Keratinocyte (primary cell): ENCODE results near the gene PTCD2. TPM values are rescaled to one million over a fixed set of nuclear protein-coding genes. Genes with fewer than 3 reads are reported as not detected.

Experiments
- DNase-seq: peaks from one replicate; pipeline ENCODE4 v3.0.0-alpha.2; 2011; ENCODE audit warnings: low read depth, missing footprints, low spot score
- FAIRE-seq: peaks from 2 replicates; lab custom pipeline; 2011; peaks lifted over from hg19 to GRCh38; lab: Jason Lieb, UNC
- H2AFZ ChIP-seq: 2 replicates; pipeline ENCODE4 v1.6.0; 2012; ENCODE audit warnings: low read length, control low read depth, inconsistent platforms; ENCODE audit not compliant: control insufficient read depth
- H3K27ac ChIP-seq: 2 replicates; pipeline ENCODE4 v1.5.1; 2011; ENCODE audit warnings: low read length; ENCODE audit not compliant: control insufficient read depth, insufficient read depth
- H3K27me3 ChIP-seq: 3 replicates; pipeline ENCODE4 v1.6.0; 2011; ENCODE audit warnings: low read length; ENCODE audit not compliant: control insufficient read depth, insufficient read depth; ENCODE audit errors: extremely low read depth
- H3K36me3 ChIP-seq, 2 experiments: 2 replicates in 1 of 2; 3 replicates in 1 of 2; pipeline ENCODE4 v1.5.1; 2011; ENCODE audit warnings: low read length in 2 of 2, mild to moderate bottlenecking in 1 of 2; ENCODE audit not compliant: control insufficient read depth in 2 of 2, insufficient read depth in 2 of 2; ENCODE audit errors: extremely low read depth in 1 of 2
- H3K4me1 ChIP-seq: 3 replicates; pipeline ENCODE4 v1.5.1; 2011; ENCODE audit warnings: low read length; ENCODE audit not compliant: control insufficient read depth, insufficient read depth; ENCODE audit errors: extremely low read depth
- H3K4me2 ChIP-seq: 3 replicates; pipeline ENCODE4 v1.6.0; 2011; ENCODE audit warnings: low read depth, low read length; ENCODE audit not compliant: control insufficient read depth, insufficient read depth; ENCODE audit errors: extremely low read depth
- H3K4me3 ChIP-seq, 3 experiments: fragments of 200-600 bp in 1 of 3; sonication (generic) in 1 of 3; 2 replicates in 2 of 3; 3 replicates in 1 of 3; pipeline ENCODE4 v1.5.1; 2011 to 2016; ENCODE audit warnings: low read length in 3 of 3, mild to moderate bottlenecking in 3 of 3, control low read depth in 2 of 3, inconsistent platforms in 1 of 3, low read depth in 1 of 3, mixed read lengths in 1 of 3, mixed run types in 1 of 3, moderate library complexity in 1 of 3; ENCODE audit not compliant: control insufficient read depth in 2 of 3, insufficient read depth in 2 of 3; ENCODE audit errors: extremely low read depth in 1 of 3
- H3K79me2 ChIP-seq: 2 replicates; pipeline ENCODE4 v1.6.0; 2012; ENCODE audit warnings: low read length; ENCODE audit not compliant: control insufficient read depth, insufficient read depth
- H3K9ac ChIP-seq: 3 replicates; pipeline ENCODE4 v1.6.0; 2011; ENCODE audit warnings: low read length; ENCODE audit not compliant: control insufficient read depth, insufficient read depth; ENCODE audit errors: extremely low read depth
- H3K9me1 ChIP-seq: 3 replicates; pipeline ENCODE4 v1.6.0; 2011; ENCODE audit warnings: low read length; ENCODE audit not compliant: control insufficient read depth, insufficient read depth; ENCODE audit errors: extremely low read depth
- H3K9me3 ChIP-seq: 2 replicates; pipeline ENCODE4 v1.5.1; 2012; ENCODE audit warnings: low read depth, low read length; ENCODE audit not compliant: control insufficient read depth
- H4K20me1 ChIP-seq: 3 replicates; pipeline ENCODE4 v1.6.0; 2011; ENCODE audit warnings: low read length; ENCODE audit not compliant: control insufficient read depth, insufficient read depth; ENCODE audit errors: extremely low read depth
- CTCF ChIP-seq, 3 experiments: IDR thresholded peaks in 1 of 3; conservative IDR thresholded peaks in 1 of 3; optimal IDR thresholded peaks in 1 of 3; 2 replicates in 2 of 3; 3 replicates in 1 of 3; pipeline versions ENCODE3 to v1.5.1; 2011; ENCODE audit warnings: low read length in 3 of 3, mild to moderate bottlenecking in 3 of 3, moderate library complexity in 2 of 3, control low read depth in 1 of 3, inconsistent platforms in 1 of 3; ENCODE audit not compliant: insufficient read depth in 2 of 3; ENCODE audit errors: extremely low read depth in 1 of 3
- EZH2 ChIP-seq: IDR thresholded peaks from one replicate; pipeline ENCODE4 v1.6.1; 2012; ENCODE audit warnings: inconsistent platforms, mild to moderate bottlenecking, low read length, moderate library complexity
- dilution Hi-C: fragments of 300-500 bp; cut with MboI; formaldehyde crosslinking; loops from one replicate; pipeline ENCODE4 v1.7.0; 2020; ENCODE audit warnings: low sequenced_read_pairs; ENCODE audit not compliant: extremely low pct_ligation_motif_present
- polyA plus RNA-seq, 5 experiments: library from polyadenylated mRNA; depleted of rRNA in 3 of 5; stranded (reverse) in 3 of 5; stranded (forward) in 1 of 5; unstranded in 1 of 5; fragments of >200 nt; gene quantifications; 1 replicate in 1 of 5; 2 replicates in 3 of 5; 3 replicates in 1 of 5; pipeline versions ENCODE4 v1.2.1 to v1.2.3, GENCODE V29; 2011 to 2012; ENCODE audit warnings: missing spikeins in 2 of 5, low read depth in 1 of 5, low replicate concordance in 1 of 5

Gene PTCD2
- polyA plus RNA-seq, 1 donor (not counting 4 experiments of a cell fraction or from before 2014, with no cell fraction given): 13.1 TPM

GRCh38 chr5:72358925-72359324, 38.8 kb downstream of the PTCD2 start:
- no peaks in the 10 kb centered on the region for H3K27me3 ChIP-seq
- H3K9me1 ChIP-seq: no peaks in the 10 kb centered on the region
- DNase-seq (no peak), FAIRE-seq (no peak)
- H3K4me1 ChIP-seq: peaks cover 18% of the 10 kb centered on the region
- H3K4me2 ChIP-seq: no peak overlapping the region
- dilution Hi-C loops: no loop called here
- H3K27ac ChIP-seq: no peak overlapping the region
- TF ChIP-seq CTCF (optimal IDR thresholded peaks at IDR 0.05 in 1 of 3, IDR thresholded peaks at IDR 0.05 in 1 of 3, conservative IDR thresholded peaks at IDR 0.05 in 1 of 3; ENCODE audit: extremely low read depth in 1 of 3, insufficient read depth in 2 of 3, low read length in 3 of 3) (no peak), EZH2 (no peak)
- no peaks in the 10 kb centered on the region for H4K20me1 ChIP-seq
- no peak overlapping the region for H3K9ac ChIP-seq
- H3K36me3 ChIP-seq: peaks cover 4 to 22% of the 10 kb centered on the region in 2 experiments
- no peaks in the 10 kb centered on the region for H3K9me3 ChIP-seq
- no peaks in the 10 kb centered on the region for H3K79me2 ChIP-seq
- no peak overlapping the region for H3K4me3 ChIP-seq
- H2AFZ ChIP-seq: no peak overlapping the region

GRCh38 chr5:72359886-72360285, 39.7 kb downstream of the PTCD2 start:
- no peak overlapping the region for H3K27ac ChIP-seq
- no peak overlapping the region for H3K4me3 ChIP-seq
- H3K4me2 ChIP-seq: no peak overlapping the region
- TF ChIP-seq CTCF (optimal IDR thresholded peaks at IDR 0.05 in 1 of 3, IDR thresholded peaks at IDR 0.05 in 1 of 3, conservative IDR thresholded peaks at IDR 0.05 in 1 of 3; ENCODE audit: extremely low read depth in 1 of 3, insufficient read depth in 2 of 3, low read length in 3 of 3) (no peak), EZH2 (no peak)
- H3K79me2 ChIP-seq: no peaks in the 10 kb centered on the region
- DNase-seq: no peak
- H3K36me3 ChIP-seq: peaks cover 4 to 22% of the 10 kb centered on the region in 2 experiments
- no peak for FAIRE-seq
- no peak overlapping the region for H3K9ac ChIP-seq
- H3K4me1 ChIP-seq: peaks cover 18% of the 10 kb centered on the region
- no peaks in the 10 kb centered on the region for H4K20me1 ChIP-seq
- dilution Hi-C loops: no loop called here
- no peaks in the 10 kb centered on the region for H3K9me3 ChIP-seq
- no peaks in the 10 kb centered on the region for H3K9me1 ChIP-seq
- no peaks in the 10 kb centered on the region for H3K27me3 ChIP-seq
- no peak overlapping the region for H2AFZ ChIP-seq
